Panc1 (cell line): ENCODE data around the gene SLC12A3. TPM values are rescaled to one million over a fixed set of nuclear protein-coding genes. Genes with fewer than 3 reads are reported as not detected.
A peak's percentile ranks its signal among the peaks of the same experiment; 100 is the strongest.

Source experiments
- ATAC-seq: fragments of 200-7000 bp; cut with Tn5 transposase; 2 replicates; pipeline ENCODE4 v1.9.1; 2020; ENCODE audit warnings: mild to moderate bottlenecking, moderate library complexity
- BruUV-seq: library from RNA; stranded (reverse); fragments of 400-500 nt; replicated peaks from 2 replicates; lab custom pipeline; 2021; lab: Mats Ljungman, UMichigan
- CTCF ChIA-PET: fragments of 300-600 bp; sonication (Branson Sonifier 250); formaldehyde crosslinking; loops from one replicate; lab custom pipeline; 2022; ENCODE audit warnings: antibody characterized with exemption; lab: Charles Lee
- POLR2A ChIA-PET: fragments of 300-600 bp; sonication (Branson Sonifier 250); formaldehyde crosslinking; loops from one replicate; lab custom pipeline; 2022; ENCODE audit warnings: antibody characterized with exemption; lab: Charles Lee
- DNase-seq: peaks from one replicate; pipeline ENCODE4 v3.0.0-alpha.2; 2010; ENCODE audit warnings: low read depth, low spot score
- H3K27ac ChIP-seq: 2 replicates; pipeline ENCODE4 v1.5.1; 2011; ENCODE audit warnings: mild to moderate bottlenecking, low read length, inconsistent platforms
- H3K27me3 ChIP-seq: fragments of 200-500 bp; sonication (Bioruptor generic); 2 replicates; pipeline ENCODE4 v1.6.0; 2014; ENCODE audit warnings: low read length, inconsistent platforms; ENCODE audit not compliant: control insufficient read depth, insufficient read depth
- H3K36me3 ChIP-seq: fragments of 200-500 bp; sonication (Bioruptor generic); 2 replicates; pipeline ENCODE4 v1.5.1; 2014; ENCODE audit warnings: inconsistent platforms, mild to moderate bottlenecking, low read length, moderate library complexity; ENCODE audit not compliant: control insufficient read depth, insufficient read depth
- H3K4me1 ChIP-seq: 2 replicates; pipeline ENCODE4 v1.5.1; 2011; ENCODE audit warnings: inconsistent platforms, mild to moderate bottlenecking, low read length, moderate library complexity; ENCODE audit not compliant: control insufficient read depth, insufficient read depth
- H3K4me3 ChIP-seq, 2 experiments: 2 replicates each; pipeline ENCODE4 v1.5.1; 2011 to 2012; ENCODE audit warnings: low read depth in 2 of 2, low read length in 2 of 2, mild to moderate bottlenecking in 2 of 2, inconsistent platforms in 1 of 2, moderate library complexity in 1 of 2
- H3K9me3 ChIP-seq: fragments of 200-500 bp; sonication (Bioruptor generic); 2 replicates; pipeline ENCODE4 v1.5.1; 2014; ENCODE audit warnings: low read depth, mild to moderate bottlenecking, inconsistent platforms, low read length, moderate library complexity; ENCODE audit not compliant: control insufficient read depth, insufficient read depth
- CTCF ChIP-seq: fragments of 450-650 bp; IDR thresholded peaks from 2 replicates; pipeline ENCODE4 v1.5.1; 2017; ENCODE audit warnings: mild to moderate bottlenecking
- POLR2AphosphoS5 ChIP-seq: IDR thresholded peaks from 2 replicates; pipeline ENCODE4 v1.6.1; 2012; ENCODE audit warnings: mild to moderate bottlenecking, low read depth, low read length, moderate library complexity
- REST ChIP-seq, 2 experiments: IDR thresholded peaks; 2 replicates each; pipeline ENCODE4 v1.6.1; 2011 to 2012; ENCODE audit warnings: low read depth in 2 of 2, control low read depth in 1 of 2, low read length in 1 of 2, mild to moderate bottlenecking in 1 of 2, moderate library complexity in 1 of 2; ENCODE audit not compliant: insufficient read depth in 1 of 2
- SIN3A ChIP-seq: IDR thresholded peaks from 2 replicates; pipeline ENCODE4 v1.6.1; 2012; ENCODE audit warnings: low read depth, mild to moderate bottlenecking, low read length, moderate library complexity, borderline replicate concordance; ENCODE audit not compliant: insufficient read depth
- TCF7L2 ChIP-seq: IDR thresholded peaks from 2 replicates; pipeline ENCODE4 v1.6.1; 2011; ENCODE audit warnings: mild to moderate bottlenecking, low read depth, low read length, inconsistent platforms
- in situ Hi-C: cut with HindIII; loops from 2 replicates; pipeline ENCODE4 v1.10.0; 2016; ENCODE audit warnings: low sequenced_read_pairs, low pct_unique_long_range_greater_than_20kb
- intact Hi-C: fragments of 100-400 bp; cut with micrococcal nuclease; formaldehyde crosslinking; loops from one replicate; pipeline ENCODE4 v1.10.0; 2022; ENCODE audit not compliant: unreplicated experiment
- total RNA-seq: library from RNA; stranded (reverse); gene quantifications from one replicate; pipeline ENCODE4 v1.2.1, GENCODE V29; 2021; ENCODE audit not compliant: unreplicated experiment

Gene SLC12A3
- total RNA-seq, 1 experiment from 2014 or later: 0.15 TPM

- H3K4me3 ChIP-seq: no peak overlapping the region
- ATAC-seq (no peak), DNase-seq (no peak)
- H3K27ac ChIP-seq: no peak overlapping the region
- CTCF ChIA-PET: no interaction called here
- no peaks in the 10 kb centered on the region for H3K9me3 ChIP-seq
- H3K36me3 ChIP-seq: peaks cover 2% of the 10 kb centered on the region; the same call in 1 of the 2 replicates
- intact Hi-C loops: loop anchor here (10.0 kb wide), 1 partner anchor 55 kb away; no protein-coding TSS in a partner anchor
- H3K4me1 ChIP-seq: peaks cover 4% of the 10 kb centered on the region
- no peaks in the 10 kb centered on the region for H3K27me3 ChIP-seq
- POLR2A ChIA-PET: no interaction called here
- in situ Hi-C loops: no loop called here
- no TSS peak for BruUV-seq
- TF ChIP-seq REST (IDR thresholded peaks at IDR 0.05; ENCODE audit: insufficient read depth in 1 of 2, low read depth in 2 of 2, low read length in 1 of 2) (no peak), TCF7L2 (no peak), POLR2AphosphoS5 (no peak), SIN3A (no peak), CTCF (no peak)
Measured at GRCh38 chr16:56929639-56930038, 64.6 kb downstream of the SLC12A3 start.

- peaks cover 9% of the 10 kb centered on the region for H3K36me3 ChIP-seq
- intact Hi-C loops: loop anchor here (10.0 kb wide), 1 partner anchor 56 kb away; no protein-coding TSS in a partner anchor
- ATAC-seq: no peak
- no peak overlapping the region for H3K4me3 ChIP-seq
- no TSS peak for BruUV-seq
- peaks cover 4% of the 10 kb centered on the region for H3K4me1 ChIP-seq
- no peaks in the 10 kb centered on the region for H3K9me3 ChIP-seq
- no peak for DNase-seq
- in situ Hi-C loops: no loop called here
- H3K27ac ChIP-seq: peak overlapping the region; percentile 95
- H3K27me3 ChIP-seq: no peaks in the 10 kb centered on the region
- TF ChIP-seq REST (IDR thresholded peaks at IDR 0.05; ENCODE audit: insufficient read depth in 1 of 2, low read depth in 2 of 2, low read length in 1 of 2) (no peak), SIN3A (no peak), CTCF (no peak), TCF7L2 (no peak), POLR2AphosphoS5 (no peak)
- CTCF ChIA-PET: no interaction called here
- POLR2A ChIA-PET: interaction anchor here (0.6 kb wide), 1 partner anchor 115 kb away, joined by 3 read pairs; no protein-coding TSS in a partner anchor
Measured at GRCh38 chr16:56930486-56931270, 65.7 kb downstream of the SLC12A3 start.
